IMR-90 (cell line): ENCODE data around the gene JAKMIP1. TPM values are rescaled to one million over a fixed set of nuclear protein-coding genes. Genes with fewer than 3 reads are reported as not detected.

ENCODE experiments used
- ATAC-seq: fragments of 200-7000 bp; cut with Tn5 transposase; 2 replicates; pipeline ENCODE4 v1.9.1; 2020; ENCODE audit warnings: low read depth, mild to moderate bottlenecking, moderate library complexity
- BruUV-seq: library from RNA; stranded (reverse); fragments of 400-500 nt; replicated peaks from 2 replicates; lab custom pipeline; 2021; lab: Mats Ljungman, UMichigan
- CTCF ChIA-PET: fragments of 300-600 bp; formaldehyde crosslinking; extraction: SDS; loops from one replicate; lab custom pipeline; 2021; ENCODE audit warnings: antibody characterized with exemption; lab: Yijun Ruan, JAX
- POLR2A ChIA-PET: fragments of 300-600 bp; sonication (Branson Sonifier 250); formaldehyde crosslinking; loops from one replicate; lab custom pipeline; 2022; ENCODE audit warnings: antibody characterized with exemption; ENCODE audit not compliant: unreplicated experiment; lab: Charles Lee
- DNase-seq: peaks from one replicate; pipeline ENCODE4 v3.0.0; 2013
- H2AFZ ChIP-seq: replicated peaks from 2 replicates; pipeline ENCODE3; 2013; ENCODE audit warnings: low read length, mild to moderate bottlenecking; ENCODE audit not compliant: poor library complexity
- H2AK5ac ChIP-seq: 2 replicates; pipeline ENCODE4 v1.6.1; 2013; ENCODE audit warnings: low read depth, low read length, inconsistent platforms
- H2AK9ac ChIP-seq: replicated peaks from 2 replicates; pipeline ENCODE3; 2013; ENCODE audit warnings: mild to moderate bottlenecking, low read depth, low read length, moderate library complexity; ENCODE audit not compliant: poor library complexity
- H2BK120ac ChIP-seq: 2 replicates; pipeline ENCODE4 v1.6.1; 2013; ENCODE audit warnings: low read depth, low read length, inconsistent platforms
- H2BK15ac ChIP-seq: 3 replicates; pipeline ENCODE4 v1.6.1; 2013; ENCODE audit warnings: low read depth, low read length, inconsistent platforms
- H2BK20ac ChIP-seq: 2 replicates; pipeline ENCODE4 v1.6.1; 2013; ENCODE audit warnings: low read depth, mild to moderate bottlenecking, inconsistent platforms, low read length, moderate library complexity
- H2BK5ac ChIP-seq: 2 replicates; pipeline ENCODE4 v1.6.1; 2013; ENCODE audit warnings: mild to moderate bottlenecking, low read depth, low read length, inconsistent platforms; ENCODE audit not compliant: poor library complexity, severe bottlenecking
- H3K14ac ChIP-seq: replicated peaks from 2 replicates; pipeline ENCODE4 v1.6.1; 2013; ENCODE audit warnings: low read depth, low read length, inconsistent platforms
- H3K18ac ChIP-seq: 2 replicates; pipeline ENCODE4 v1.6.1; 2013; ENCODE audit warnings: low read depth, low read length, control low read depth
- H3K23ac ChIP-seq: 2 replicates; pipeline ENCODE4 v1.6.1; 2013; ENCODE audit warnings: low read depth, low read length, inconsistent platforms
- H3K27ac ChIP-seq: 2 replicates; pipeline ENCODE4 v1.5.1; 2013; ENCODE audit warnings: mild to moderate bottlenecking, control low read depth, low read length; ENCODE audit not compliant: insufficient read depth
- H3K27me3 ChIP-seq: 2 replicates; pipeline ENCODE4 v1.6.1; 2013; ENCODE audit warnings: low read length; ENCODE audit not compliant: control insufficient read depth, insufficient read depth
- H3K36me3 ChIP-seq: 2 replicates; pipeline ENCODE4 v1.6.1; 2013; ENCODE audit warnings: low read length, mixed read lengths; ENCODE audit not compliant: control insufficient read depth, insufficient read depth
- H3K4ac ChIP-seq: 2 replicates; pipeline ENCODE4 v1.6.1; 2013; ENCODE audit warnings: low read depth, low read length, inconsistent platforms
- H3K4me1 ChIP-seq: 2 replicates; pipeline ENCODE4 v1.6.1; 2013; ENCODE audit warnings: low read length, mixed read lengths; ENCODE audit not compliant: control insufficient read depth, insufficient read depth
- H3K4me2 ChIP-seq: 2 replicates; pipeline ENCODE4 v1.6.1; 2013; ENCODE audit warnings: low read depth, mild to moderate bottlenecking, control low read depth, low read length, moderate library complexity
- H3K4me3 ChIP-seq: 2 replicates; pipeline ENCODE4 v1.5.1; 2013; ENCODE audit warnings: low read depth, mild to moderate bottlenecking, control low read depth, low read length, moderate library complexity; ENCODE audit not compliant: insufficient read depth
- H3K56ac ChIP-seq: 2 replicates; pipeline ENCODE4 v1.6.1; 2013; ENCODE audit warnings: low read length, inconsistent platforms; ENCODE audit not compliant: insufficient read depth; ENCODE audit errors: extremely low read depth
- H3K79me1 ChIP-seq, 2 experiments: 2 replicates each; pipeline ENCODE4 v1.6.1; 2013; ENCODE audit warnings: low read length in 2 of 2, inconsistent platforms in 1 of 2, low read depth in 1 of 2
- H3K9ac ChIP-seq: 2 replicates; pipeline ENCODE4 v1.6.1; 2013; ENCODE audit warnings: low read depth, low read length, control low read depth
- H3K9me1 ChIP-seq: 2 replicates; pipeline ENCODE4 v1.6.1; 2013; ENCODE audit warnings: low read length, inconsistent platforms; ENCODE audit not compliant: insufficient read depth
- H3K9me3 ChIP-seq: 2 replicates; pipeline ENCODE4 v1.6.1; 2013; ENCODE audit warnings: low read length; ENCODE audit not compliant: control insufficient read depth, insufficient read depth
- H4K20me1 ChIP-seq: 2 replicates; pipeline ENCODE4 v1.6.1; 2013; ENCODE audit warnings: low read length, inconsistent platforms; ENCODE audit not compliant: insufficient read depth
- H4K5ac ChIP-seq: 2 replicates; pipeline ENCODE4 v1.6.1; 2013; ENCODE audit warnings: mild to moderate bottlenecking, low read depth, low read length, control low read depth
- H4K8ac ChIP-seq, 2 experiments: 2 replicates each; pipeline ENCODE4 v1.6.1; 2013; ENCODE audit warnings: low read depth in 2 of 2, low read length in 2 of 2, control low read depth in 1 of 2, inconsistent platforms in 1 of 2
- H4K91ac ChIP-seq: 2 replicates; pipeline ENCODE4 v1.6.1; 2013; ENCODE audit warnings: low read depth, low read length, inconsistent platforms; ENCODE audit not compliant: insufficient read depth
- BHLHE40 ChIP-seq: fragments of 150-350 bp; IDR thresholded peaks from 2 replicates; pipeline ENCODE4 v1.6.1; 2016; ENCODE audit warnings: mild to moderate bottlenecking, low read depth, low read length
- CEBPB ChIP-seq: IDR thresholded peaks from 2 replicates; pipeline ENCODE4 v1.6.1; 2012; ENCODE audit warnings: low read depth, low read length, improper control_type of control experiment
- CHD1 ChIP-seq: IDR thresholded peaks from 2 replicates; pipeline ENCODE4 v1.6.1; 2012; ENCODE audit warnings: low read depth, low read length, improper control_type of control experiment
- FOS ChIP-seq: fragments of 150-350 bp; IDR thresholded peaks from 2 replicates; pipeline ENCODE4 v1.6.1; 2016; ENCODE audit warnings: low read depth, low read length
- MAFK ChIP-seq: IDR thresholded peaks from 2 replicates; pipeline ENCODE4 v1.6.1; 2012; ENCODE audit warnings: low read depth, low read length, improper control_type of control experiment
- MAZ ChIP-seq: IDR thresholded peaks from 2 replicates; pipeline ENCODE4 v1.6.1; 2012; ENCODE audit warnings: low read depth, mild to moderate bottlenecking, low read length, improper control_type of control experiment, moderate library complexity, borderline replicate concordance
- MXI1 ChIP-seq: IDR thresholded peaks from 2 replicates; pipeline ENCODE4 v1.6.1; 2012; ENCODE audit warnings: low read depth, mild to moderate bottlenecking, low read length, moderate library complexity, borderline replicate concordance
- NFE2L2 ChIP-seq: fragments of 150-350 bp; IDR thresholded peaks from 2 replicates; pipeline ENCODE4 v1.6.1; 2016; ENCODE audit warnings: low read depth, mild to moderate bottlenecking, low read length
- POLR2A ChIP-seq: IDR thresholded peaks from 2 replicates; pipeline ENCODE4 v1.6.1; 2012; ENCODE audit warnings: mild to moderate bottlenecking, low read depth, low read length
- RAD21 ChIP-seq: IDR thresholded peaks from 2 replicates; pipeline ENCODE4 v1.6.1; 2012; ENCODE audit warnings: low read length, improper control_type of control experiment
- RCOR1 ChIP-seq: IDR thresholded peaks from 2 replicates; pipeline ENCODE4 v1.6.1; 2012; ENCODE audit warnings: mild to moderate bottlenecking, low read length, improper control_type of control experiment; ENCODE audit not compliant: insufficient replicate concordance
- RFX5 ChIP-seq: IDR thresholded peaks from 2 replicates; pipeline ENCODE4 v1.8.0; 2012; ENCODE audit warnings: low read depth, mild to moderate bottlenecking, low read length, moderate library complexity
- SMC3 ChIP-seq: fragments of 150-350 bp; IDR thresholded peaks from 2 replicates; pipeline ENCODE4 v1.6.1; 2016; ENCODE audit warnings: low read depth, mild to moderate bottlenecking, antibody characterized with exemption, low read length, moderate library complexity
- WGBS, 2 experiments: methylation state at CpG; one replicate each; pipeline versions ENCODE4 v1.1.5 to v1.1.7; 2013; ENCODE audit warnings: missing lambda C conversion rate in 2 of 2; ENCODE audit not compliant: insufficient read length in 1 of 2; ENCODE audit errors: extremely low coverage in 2 of 2; 5-methylcytosine and 5-hydroxymethylcytosine counted together
- dilution Hi-C: fragments of 300-500 bp; cut with HindIII; formaldehyde crosslinking; loops from one replicate; pipeline ENCODE4 v1.14.3; 2018; ENCODE audit warnings: low sequenced_read_pairs; ENCODE audit not compliant: unreplicated experiment
- in situ Hi-C: fragments of 300-500 bp; cut with MboI; formaldehyde crosslinking; loops from 3 replicates; pipeline ENCODE4 v1.14.3; 2019; ENCODE audit warnings: low sequenced_read_pairs, inconsistent platforms, mixed read lengths
- intact Hi-C: fragments of 100-400 bp; cut with micrococcal nuclease; formaldehyde crosslinking; loops from 2 replicates; pipeline ENCODE4 v1.10.0; 2022
- polyA plus RNA-seq, 3 experiments: library from polyadenylated mRNA; depleted of rRNA; stranded (reverse); fragments of >200 nt; gene quantifications; 2 replicates each; pipeline ENCODE4 v1.2.3, GENCODE V29; 2012; ENCODE audit warnings: low replicate concordance in 1 of 3
- total RNA-seq: library from RNA; depleted of rRNA; stranded (reverse); fragments of >200 nt; gene quantifications from 2 replicates; pipeline ENCODE4 v1.2.3, GENCODE V29; 2012
- TF ChIP-seq, protein P1 (sequence below): fragments of 150-350 bp; IDR thresholded peaks from 2 replicates; pipeline ENCODE4 v1.6.1; 2017; ENCODE audit warnings: mild to moderate bottlenecking, antibody characterized with exemption, low read length, low read depth
- TF ChIP-seq, protein P2 (sequence below): fragments of 150-350 bp; IDR thresholded peaks from 2 replicates; pipeline ENCODE4 v1.6.1; 2016; ENCODE audit warnings: low read depth, mild to moderate bottlenecking, low read length, moderate library complexity, borderline replicate concordance
- TF ChIP-seq, protein P3 (sequence below): conservative IDR thresholded peaks from 2 replicates; pipeline ENCODE4 v1.5.1; 2012; ENCODE audit warnings: mild to moderate bottlenecking, low read depth, low read length, improper control_type of control experiment

The JAKMIP1 gene
- total and polyA plus RNA-seq, 2 of the 4 experiments (the other 2 are of a cell fraction), result not detected

DNA sequence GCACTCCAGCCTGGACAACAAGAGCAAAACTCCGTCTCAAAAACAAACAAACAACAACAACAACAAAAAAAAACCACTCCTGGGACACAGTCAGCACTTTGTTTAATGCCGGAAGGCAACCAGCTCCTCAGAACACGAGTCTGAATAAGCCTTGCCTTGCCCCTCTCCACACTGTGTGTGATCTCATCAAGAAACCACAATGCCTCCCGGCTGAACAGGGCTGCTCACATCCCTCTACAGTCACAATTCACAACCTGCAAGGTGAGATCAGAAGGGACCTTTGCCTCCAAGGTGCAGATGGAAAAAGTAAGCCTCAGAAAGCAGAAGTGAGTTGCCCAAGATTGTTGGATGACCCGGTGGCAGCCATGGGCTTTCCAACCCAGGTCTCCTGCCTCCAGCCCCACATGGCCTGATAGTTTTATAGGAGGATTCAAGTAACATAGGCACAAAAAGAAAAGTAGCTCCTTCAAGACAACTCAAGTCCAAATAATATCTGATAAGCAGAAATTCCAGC, 80.8 kb downstream of the JAKMIP1 start:
- no peak overlapping the region for H4K8ac ChIP-seq
- no TSS peak for BruUV-seq
- no peak overlapping the region for H4K91ac ChIP-seq
- H3K23ac ChIP-seq, result no peak overlapping the region
- H3K18ac ChIP-seq, result no peak overlapping the region
- no peak overlapping the region for H4K5ac ChIP-seq
- H2BK5ac ChIP-seq, result no peak overlapping the region
- no peak overlapping the region for H3K27ac ChIP-seq
- no peak overlapping the region for H3K4me3 ChIP-seq
- CTCF ChIA-PET, result no interaction called here
- no peak for TF ChIP-seq MAZ
- TF ChIP-seq RCOR1, result no peak
- TF ChIP-seq NFE2L2, result no peak
- TF ChIP-seq, protein P1, sequence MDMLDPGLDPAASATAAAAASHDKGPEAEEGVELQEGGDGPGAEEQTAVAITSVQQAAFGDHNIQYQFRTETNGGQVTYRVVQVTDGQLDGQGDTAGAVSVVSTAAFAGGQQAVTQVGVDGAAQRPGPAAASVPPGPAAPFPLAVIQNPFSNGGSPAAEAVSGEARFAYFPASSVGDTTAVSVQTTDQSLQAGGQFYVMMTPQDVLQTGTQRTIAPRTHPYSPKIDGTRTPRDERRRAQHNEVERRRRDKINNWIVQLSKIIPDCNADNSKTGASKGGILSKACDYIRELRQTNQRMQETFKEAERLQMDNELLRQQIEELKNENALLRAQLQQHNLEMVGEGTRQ, result no peak
- no peak for TF ChIP-seq POLR2A
- TF ChIP-seq, protein P2, sequence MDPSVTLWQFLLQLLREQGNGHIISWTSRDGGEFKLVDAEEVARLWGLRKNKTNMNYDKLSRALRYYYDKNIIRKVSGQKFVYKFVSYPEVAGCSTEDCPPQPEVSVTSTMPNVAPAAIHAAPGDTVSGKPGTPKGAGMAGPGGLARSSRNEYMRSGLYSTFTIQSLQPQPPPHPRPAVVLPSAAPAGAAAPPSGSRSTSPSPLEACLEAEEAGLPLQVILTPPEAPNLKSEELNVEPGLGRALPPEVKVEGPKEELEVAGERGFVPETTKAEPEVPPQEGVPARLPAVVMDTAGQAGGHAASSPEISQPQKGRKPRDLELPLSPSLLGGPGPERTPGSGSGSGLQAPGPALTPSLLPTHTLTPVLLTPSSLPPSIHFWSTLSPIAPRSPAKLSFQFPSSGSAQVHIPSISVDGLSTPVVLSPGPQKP, result no peak
- no peak for TF ChIP-seq MAFK
- no peak for TF ChIP-seq CHD1
- no peak for TF ChIP-seq SMC3
- no peak for TF ChIP-seq FOS
- TF ChIP-seq RFX5, result no peak
- no peak for TF ChIP-seq RAD21
- TF ChIP-seq CEBPB, result no peak
- TF ChIP-seq, protein P3, sequence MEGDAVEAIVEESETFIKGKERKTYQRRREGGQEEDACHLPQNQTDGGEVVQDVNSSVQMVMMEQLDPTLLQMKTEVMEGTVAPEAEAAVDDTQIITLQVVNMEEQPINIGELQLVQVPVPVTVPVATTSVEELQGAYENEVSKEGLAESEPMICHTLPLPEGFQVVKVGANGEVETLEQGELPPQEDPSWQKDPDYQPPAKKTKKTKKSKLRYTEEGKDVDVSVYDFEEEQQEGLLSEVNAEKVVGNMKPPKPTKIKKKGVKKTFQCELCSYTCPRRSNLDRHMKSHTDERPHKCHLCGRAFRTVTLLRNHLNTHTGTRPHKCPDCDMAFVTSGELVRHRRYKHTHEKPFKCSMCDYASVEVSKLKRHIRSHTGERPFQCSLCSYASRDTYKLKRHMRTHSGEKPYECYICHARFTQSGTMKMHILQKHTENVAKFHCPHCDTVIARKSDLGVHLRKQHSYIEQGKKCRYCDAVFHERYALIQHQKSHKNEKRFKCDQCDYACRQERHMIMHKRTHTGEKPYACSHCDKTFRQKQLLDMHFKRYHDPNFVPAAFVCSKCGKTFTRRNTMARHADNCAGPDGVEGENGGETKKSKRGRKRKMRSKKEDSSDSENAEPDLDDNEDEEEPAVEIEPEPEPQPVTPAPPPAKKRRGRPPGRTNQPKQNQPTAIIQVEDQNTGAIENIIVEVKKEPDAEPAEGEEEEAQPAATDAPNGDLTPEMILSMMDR, result no peak
- TF ChIP-seq MXI1, result no peak
- no peak for TF ChIP-seq BHLHE40
- no peak overlapping the region for H2AFZ ChIP-seq
- H3K4me1 ChIP-seq, result no peaks in the 10 kb centered on the region
- POLR2A ChIA-PET, result no interaction called here
- no peaks in the 10 kb centered on the region for H4K20me1 ChIP-seq
- H3K36me3 ChIP-seq, result no peaks in the 10 kb centered on the region
- H2BK15ac ChIP-seq, result no peak overlapping the region
- no peak overlapping the region for H3K9ac ChIP-seq
- H2BK20ac ChIP-seq, result no peak overlapping the region
- 0% methylated on average over 1 of the region's 5 CpGs; no CpG with 5 or more reads in 1 of the 2 experiments for WGBS, 2 experiments
- no peak overlapping the region for H2BK120ac ChIP-seq
- dilution Hi-C loops, result no loop called here
- H3K27me3 ChIP-seq, result peaks cover 2% of the 10 kb centered on the region; the same call in 1 of the 2 replicates
- H3K56ac ChIP-seq, result no peak overlapping the region
- no peak overlapping the region for H2AK9ac ChIP-seq
- in situ Hi-C loops, result no loop called here
- H3K9me3 ChIP-seq, result no peaks in the 10 kb centered on the region; the same call in 1 of the 2 replicates
- no peaks in the 10 kb centered on the region for H3K9me1 ChIP-seq
- H2AK5ac ChIP-seq, result no peak overlapping the region
- H3K4ac ChIP-seq, result no peak overlapping the region
- H3K4me2 ChIP-seq, result no peak overlapping the region
- no peak for ATAC-seq
- no peaks in the 10 kb centered on the region for H3K79me1 ChIP-seq
- no peak overlapping the region for H3K14ac ChIP-seq
- intact Hi-C loops, result no loop called here
- no peak for DNase-seq
